Smooth muscle cell (in vitro differentiated cells): Measurements from ENCODE around the gene STARD3NL. TPM values are rescaled to one million over a fixed set of nuclear protein-coding genes. Genes with fewer than 3 reads are reported as not detected.

Experiments used
- DNase-seq: peaks from one replicate; lab custom pipeline; 2025; ENCODE audit not compliant: unreplicated experiment; lab: John Stamatoyannopoulos, UW
- H2AFZ ChIP-seq: fragments of 200-600 bp; sonication (generic); 2 replicates; pipeline ENCODE4 v1.6.0; 2016; ENCODE audit warnings: antibody characterized with exemption, low read depth, mild to moderate bottlenecking
- H3F3A ChIP-seq: fragments of 200-600 bp; sonication (generic); 2 replicates; pipeline ENCODE4 v1.6.0; 2017; ENCODE audit warnings: antibody characterized with exemption, low read depth
- H3K27ac ChIP-seq: fragments of 200-600 bp; sonication (generic); 2 replicates; pipeline ENCODE4 v1.5.1; 2016; ENCODE audit warnings: low read depth, mild to moderate bottlenecking
- H3K27me3 ChIP-seq: fragments of 200-600 bp; sonication (generic); 2 replicates; pipeline ENCODE4 v1.6.1; 2016; ENCODE audit warnings: low read depth, mild to moderate bottlenecking
- H3K36me3 ChIP-seq: fragments of 200-600 bp; sonication (generic); 2 replicates; pipeline ENCODE4 v1.5.1; 2016; ENCODE audit warnings: low read depth
- H3K4me1 ChIP-seq: fragments of 200-600 bp; sonication (generic); 2 replicates; pipeline ENCODE4 v1.5.1; 2016; ENCODE audit warnings: low read depth
- H3K4me2 ChIP-seq: fragments of 200-600 bp; sonication (generic); 2 replicates; pipeline ENCODE4 v1.6.0; 2016; ENCODE audit warnings: mild to moderate bottlenecking
- H3K4me3 ChIP-seq: fragments of 200-600 bp; sonication (generic); 2 replicates; pipeline ENCODE4 v1.5.1; 2016; ENCODE audit warnings: mild to moderate bottlenecking
- H3K79me2 ChIP-seq: fragments of 200-600 bp; sonication (generic); 2 replicates; pipeline ENCODE4 v1.6.0; 2016; ENCODE audit warnings: low read depth, mild to moderate bottlenecking
- H3K9ac ChIP-seq: fragments of 200-600 bp; sonication (generic); 2 replicates; pipeline ENCODE4 v1.6.0; 2016; ENCODE audit warnings: low read depth
- H3K9me3 ChIP-seq: fragments of 200-600 bp; sonication (generic); replicated peaks from 2 replicates; pipeline ENCODE4 v1.5.1; 2016; ENCODE audit warnings: low read depth
- H4K20me1 ChIP-seq: fragments of 200-600 bp; sonication (generic); 2 replicates; pipeline ENCODE4 v1.6.0; 2016; ENCODE audit warnings: low read depth
- WGBS: methylation state at CpG from one replicate; pipeline ENCODE4 v1.1.7; 2016; ENCODE audit warnings: low lambda C conversion rate; 5-methylcytosine and 5-hydroxymethylcytosine counted together
- polyA plus RNA-seq: library from polyadenylated mRNA; unstranded; fragments of >200 nt; fragmentation: Nextera tagmentation; extraction: Ambion mirVana; gene quantifications from 2 replicates; pipeline ENCODE4 v1.2.1, GENCODE V29; 2016
- total RNA-seq: library from RNA; depleted of rRNA; stranded (reverse); fragments of >200 nt; gene quantifications from 2 replicates; pipeline ENCODE4 v1.2.3, GENCODE V29; 2014
- TF ChIP-seq, protein P1 (sequence below): fragments of 200-600 bp; sonication (generic); IDR thresholded peaks from 2 replicates; pipeline ENCODE4 v1.5.1; 2017; ENCODE audit warnings: borderline replicate concordance, mild to moderate bottlenecking, antibody characterized with exemption; ENCODE audit not compliant: insufficient read depth, poor library complexity, severe bottlenecking

The STARD3NL gene
- total and polyA plus RNA-seq, 2 experiments from 2014 or later: 62.5 to 81.6 TPM

- peaks cover 98% of the 10 kb centered on the region for H4K20me1 ChIP-seq
- DNase-seq: no peak
Measured at GRCh38 chr7:38189231-38189938, 11.3 kb downstream of the STARD3NL start.

DNA sequence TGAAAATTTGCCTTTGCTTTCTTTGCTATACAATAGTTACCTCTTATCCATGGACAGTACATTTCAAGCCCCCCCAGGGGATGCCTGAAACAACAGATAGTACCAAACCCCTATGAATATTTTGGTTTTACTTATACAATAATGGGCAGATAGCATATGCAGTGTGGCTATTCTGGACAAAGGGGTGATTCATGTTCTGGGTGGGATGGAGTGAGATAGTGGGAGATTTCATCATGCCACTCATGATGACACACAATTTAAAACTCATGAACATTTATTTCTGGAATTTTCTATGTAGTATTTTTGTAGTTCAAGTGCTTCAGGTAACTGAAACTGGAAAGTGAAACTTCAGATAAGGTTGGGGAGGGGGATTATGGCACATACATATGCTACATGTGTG, 12.0 kb downstream of the STARD3NL start:
- DNase-seq: no peak

More at GRCh38 chr7:38189231-38189938, 11.3 kb downstream of the STARD3NL start:
- Histone ChIP-seq H3K9me3 (no peaks in the 10 kb centered on the region), H3K27ac (no peak overlapping the region), H3K27me3 (no peaks in the 10 kb centered on the region), H3K4me3 (no peak overlapping the region), H2AFZ (no peak overlapping the region), H3K4me2 (no peak overlapping the region), H3K9ac (no peak overlapping the region), H3K4me1 (peaks cover 7% of the 10 kb centered on the region), H3K36me3 (no peaks in the 10 kb centered on the region), H3F3A (no peaks in the 10 kb centered on the region), H3K79me2 (peaks cover 96% of the 10 kb centered on the region)
- TF ChIP-seq, protein P1, sequence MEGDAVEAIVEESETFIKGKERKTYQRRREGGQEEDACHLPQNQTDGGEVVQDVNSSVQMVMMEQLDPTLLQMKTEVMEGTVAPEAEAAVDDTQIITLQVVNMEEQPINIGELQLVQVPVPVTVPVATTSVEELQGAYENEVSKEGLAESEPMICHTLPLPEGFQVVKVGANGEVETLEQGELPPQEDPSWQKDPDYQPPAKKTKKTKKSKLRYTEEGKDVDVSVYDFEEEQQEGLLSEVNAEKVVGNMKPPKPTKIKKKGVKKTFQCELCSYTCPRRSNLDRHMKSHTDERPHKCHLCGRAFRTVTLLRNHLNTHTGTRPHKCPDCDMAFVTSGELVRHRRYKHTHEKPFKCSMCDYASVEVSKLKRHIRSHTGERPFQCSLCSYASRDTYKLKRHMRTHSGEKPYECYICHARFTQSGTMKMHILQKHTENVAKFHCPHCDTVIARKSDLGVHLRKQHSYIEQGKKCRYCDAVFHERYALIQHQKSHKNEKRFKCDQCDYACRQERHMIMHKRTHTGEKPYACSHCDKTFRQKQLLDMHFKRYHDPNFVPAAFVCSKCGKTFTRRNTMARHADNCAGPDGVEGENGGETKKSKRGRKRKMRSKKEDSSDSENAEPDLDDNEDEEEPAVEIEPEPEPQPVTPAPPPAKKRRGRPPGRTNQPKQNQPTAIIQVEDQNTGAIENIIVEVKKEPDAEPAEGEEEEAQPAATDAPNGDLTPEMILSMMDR: no peak
- WGBS: 83% methylated on average over 4 of the region's 4 CpGs

GRCh38 chr7:38191791-38192190, 13.7 kb downstream of the STARD3NL start:
- H3K36me3 ChIP-seq: no peaks in the 10 kb centered on the region
- TF ChIP-seq, protein P1: no peak
- peaks cover 100% of the 10 kb centered on the region for H4K20me1 ChIP-seq
- DNase-seq: no peak
- no peak overlapping the region for H3K4me2 ChIP-seq
- H3F3A ChIP-seq: no peaks in the 10 kb centered on the region
- no peak overlapping the region for H3K4me3 ChIP-seq
- H3K9me3 ChIP-seq: no peaks in the 10 kb centered on the region
- H3K9ac ChIP-seq: no peak overlapping the region
- peaks cover 7% of the 10 kb centered on the region for H3K4me1 ChIP-seq
- no peak overlapping the region for H3K27ac ChIP-seq
- H2AFZ ChIP-seq: no peak overlapping the region
- peaks cover 96% of the 10 kb centered on the region for H3K79me2 ChIP-seq
- H3K27me3 ChIP-seq: no peaks in the 10 kb centered on the region
- WGBS: 100% methylated on average over 1 of the region's 1 CpG

More for the DNA sequence above, 12.0 kb downstream of the STARD3NL start:
- TF ChIP-seq, protein P1: no peak
- no peak overlapping the region for H3K4me2 ChIP-seq
- H3K9ac ChIP-seq: no peak overlapping the region
- peaks cover 98% of the 10 kb centered on the region for H3K79me2 ChIP-seq
- peaks cover 100% of the 10 kb centered on the region for H4K20me1 ChIP-seq
- H3K9me3 ChIP-seq: no peaks in the 10 kb centered on the region
- H3K4me1 ChIP-seq: peaks cover 7% of the 10 kb centered on the region
- H2AFZ ChIP-seq: no peak overlapping the region
- no peak overlapping the region for H3K27ac ChIP-seq
- no peaks in the 10 kb centered on the region for H3K27me3 ChIP-seq
- no peaks in the 10 kb centered on the region for H3F3A ChIP-seq
- no peaks in the 10 kb centered on the region for H3K36me3 ChIP-seq
- no peak overlapping the region for H3K4me3 ChIP-seq

- H3K79me2 ChIP-seq: peaks cover 96% of the 10 kb centered on the region
- peaks cover 7% of the 10 kb centered on the region for H3K4me1 ChIP-seq
- no peak for DNase-seq
- TF ChIP-seq, protein P1: no peak
- no peak overlapping the region for H2AFZ ChIP-seq
- peaks cover 100% of the 10 kb centered on the region for H4K20me1 ChIP-seq
- H3K27ac ChIP-seq: no peak overlapping the region
- H3K9me3 ChIP-seq: no peaks in the 10 kb centered on the region
- 89% methylated on average over 2 of the region's 2 CpGs for WGBS
- H3K36me3 ChIP-seq: no peaks in the 10 kb centered on the region
- no peak overlapping the region for H3K9ac ChIP-seq
- no peak overlapping the region for H3K4me2 ChIP-seq
- no peak overlapping the region for H3K4me3 ChIP-seq
- H3F3A ChIP-seq: no peaks in the 10 kb centered on the region
- H3K27me3 ChIP-seq: no peaks in the 10 kb centered on the region
Measured at GRCh38 chr7:38192327-38192726, 14.3 kb downstream of the STARD3NL start.
